Osteocyte (in vitro differentiated cells): ENCODE data around the gene ITGB8. TPM values are rescaled to one million over a fixed set of nuclear protein-coding genes. Genes with fewer than 3 reads are reported as not detected.

Experiments
- DNase-seq: peaks from one replicate; pipeline ENCODE4 v3.0.0; 2021; ENCODE audit warnings: mixed read lengths; ENCODE audit not compliant: unreplicated experiment; ENCODE audit errors: extremely low spot score
- H3K27ac Mint-ChIP-seq: one replicate; pipeline ENCODE4 v1.8.0; 2021; ENCODE audit warnings: mild to moderate bottlenecking, mixed read lengths; ENCODE audit not compliant: unreplicated experiment
- H3K27me3 Mint-ChIP-seq: one replicate; pipeline ENCODE4 v1.8.0; 2021; ENCODE audit warnings: mixed read lengths; ENCODE audit not compliant: unreplicated experiment
- H3K36me3 Mint-ChIP-seq: one replicate; pipeline ENCODE4 v1.8.0; 2021; ENCODE audit warnings: mixed read lengths; ENCODE audit not compliant: unreplicated experiment
- H3K4me1 Mint-ChIP-seq: one replicate; pipeline ENCODE4 v1.8.0; 2021; ENCODE audit warnings: mixed read lengths; ENCODE audit not compliant: unreplicated experiment
- H3K4me3 Mint-ChIP-seq: one replicate; pipeline ENCODE4 v1.8.0; 2021; ENCODE audit warnings: mild to moderate bottlenecking, moderate library complexity, mixed read lengths; ENCODE audit not compliant: unreplicated experiment
- H3K9me3 Mint-ChIP-seq: one replicate; pipeline ENCODE4 v1.8.0; 2021; ENCODE audit warnings: mixed read lengths; ENCODE audit not compliant: unreplicated experiment
- total RNA-seq: library from RNA; stranded (reverse); gene quantifications from 2 replicates; pipeline ENCODE4 v1.2.1, GENCODE V29; 2021
- TF ChIP-seq, protein P1 (sequence below): fragments of 200-600 bp; sonication (generic); IDR thresholded peaks from 2 replicates; pipeline ENCODE4 v1.5.0; 2021; ENCODE audit warnings: antibody characterized with exemption, mild to moderate bottlenecking, moderate library complexity

The ITGB8 gene
- total RNA-seq, 1 donor from 2014 or later = 2.4 TPM

DNA sequence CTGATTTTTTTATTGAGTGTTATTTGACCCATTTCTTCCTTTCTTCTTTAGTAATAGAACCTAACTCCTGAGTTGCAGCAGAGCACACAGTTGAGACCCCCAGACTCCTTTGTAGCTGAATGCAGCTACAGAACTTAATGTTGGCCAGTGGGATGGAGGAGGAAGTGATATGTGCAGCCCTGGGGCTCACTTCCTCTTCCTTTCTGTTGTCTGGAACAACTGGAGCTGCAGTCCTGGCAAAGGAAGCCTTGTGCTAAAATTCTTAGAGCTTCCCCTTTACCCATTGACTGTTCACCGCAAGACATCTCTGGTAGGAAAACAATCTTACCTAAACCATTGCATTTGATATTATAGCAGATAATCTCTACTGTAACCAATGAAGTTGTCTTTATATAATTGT lies 86.6 kb downstream of the ITGB8 start:
- H3K27me3 Mint-ChIP-seq = no peaks in the 10 kb centered on the region
- H3K4me1 Mint-ChIP-seq = no peaks in the 10 kb centered on the region
- H3K4me3 Mint-ChIP-seq = no peak overlapping the region
- TF ChIP-seq, protein P1, sequence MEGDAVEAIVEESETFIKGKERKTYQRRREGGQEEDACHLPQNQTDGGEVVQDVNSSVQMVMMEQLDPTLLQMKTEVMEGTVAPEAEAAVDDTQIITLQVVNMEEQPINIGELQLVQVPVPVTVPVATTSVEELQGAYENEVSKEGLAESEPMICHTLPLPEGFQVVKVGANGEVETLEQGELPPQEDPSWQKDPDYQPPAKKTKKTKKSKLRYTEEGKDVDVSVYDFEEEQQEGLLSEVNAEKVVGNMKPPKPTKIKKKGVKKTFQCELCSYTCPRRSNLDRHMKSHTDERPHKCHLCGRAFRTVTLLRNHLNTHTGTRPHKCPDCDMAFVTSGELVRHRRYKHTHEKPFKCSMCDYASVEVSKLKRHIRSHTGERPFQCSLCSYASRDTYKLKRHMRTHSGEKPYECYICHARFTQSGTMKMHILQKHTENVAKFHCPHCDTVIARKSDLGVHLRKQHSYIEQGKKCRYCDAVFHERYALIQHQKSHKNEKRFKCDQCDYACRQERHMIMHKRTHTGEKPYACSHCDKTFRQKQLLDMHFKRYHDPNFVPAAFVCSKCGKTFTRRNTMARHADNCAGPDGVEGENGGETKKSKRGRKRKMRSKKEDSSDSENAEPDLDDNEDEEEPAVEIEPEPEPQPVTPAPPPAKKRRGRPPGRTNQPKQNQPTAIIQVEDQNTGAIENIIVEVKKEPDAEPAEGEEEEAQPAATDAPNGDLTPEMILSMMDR = no peak
- H3K27ac Mint-ChIP-seq = no peak overlapping the region
- H3K9me3 Mint-ChIP-seq = no peaks in the 10 kb centered on the region
- H3K36me3 Mint-ChIP-seq = no peaks in the 10 kb centered on the region
- no peak for DNase-seq

DNA sequence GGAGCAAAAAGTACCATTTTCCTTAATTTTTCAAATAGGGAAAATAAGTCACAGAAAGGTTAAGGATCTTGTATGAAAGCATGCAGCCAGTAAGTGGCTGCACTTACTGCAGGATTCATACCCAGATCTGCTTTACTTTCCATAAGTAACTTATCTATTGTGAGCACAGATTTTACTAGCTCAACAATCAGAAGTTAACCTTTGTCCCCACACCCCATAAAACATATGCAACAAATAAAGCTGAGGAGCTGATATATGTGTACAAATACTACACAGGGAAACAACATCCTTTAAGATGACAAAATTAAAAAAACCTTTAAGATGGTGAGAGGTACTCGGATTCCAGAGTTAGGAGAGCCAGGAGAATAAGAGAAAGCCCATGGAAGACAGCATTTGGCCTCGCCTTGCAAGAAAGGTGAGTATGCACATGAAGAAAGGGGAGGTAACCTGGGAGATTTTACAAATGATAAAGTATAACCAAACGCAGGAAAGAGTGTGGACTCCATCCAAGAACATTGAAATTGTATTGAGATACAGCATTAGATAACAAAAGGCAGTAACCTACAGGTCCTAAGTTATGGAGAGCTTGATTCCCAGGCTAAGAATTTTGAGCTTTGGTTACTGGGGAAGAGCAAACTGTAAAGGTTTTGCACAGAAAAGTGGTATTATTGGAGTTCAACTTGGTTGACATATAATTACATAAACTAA lies 87.1 kb downstream of the ITGB8 start:
- no peak overlapping the region for H3K27ac Mint-ChIP-seq
- H3K4me1 Mint-ChIP-seq = no peaks in the 10 kb centered on the region
- no peaks in the 10 kb centered on the region for H3K9me3 Mint-ChIP-seq
- no peak overlapping the region for H3K4me3 Mint-ChIP-seq
- H3K27me3 Mint-ChIP-seq = no peaks in the 10 kb centered on the region
- TF ChIP-seq, protein P1 = no peak
- H3K36me3 Mint-ChIP-seq = no peaks in the 10 kb centered on the region
- DNase-seq = no peak

DNA sequence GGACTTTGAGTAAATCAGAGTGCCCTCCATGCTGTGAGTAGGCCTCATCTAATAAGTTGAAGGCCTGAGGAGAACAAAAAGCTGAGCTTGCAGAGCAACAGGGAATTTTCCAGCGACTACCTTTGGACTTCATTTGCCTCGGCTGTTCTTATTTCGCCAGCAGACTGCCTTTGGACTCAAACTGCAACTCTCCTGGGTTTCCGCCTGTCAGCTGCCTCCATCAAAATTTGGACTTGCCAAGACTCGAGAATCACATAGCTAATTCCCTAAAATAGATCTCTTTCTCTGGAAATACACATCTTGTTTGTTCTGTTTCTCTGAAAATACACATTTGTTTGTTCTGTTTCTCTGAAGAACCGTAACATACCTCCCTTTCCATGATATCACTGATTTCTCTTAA lies 93.8 kb downstream of the ITGB8 start:
- no peaks in the 10 kb centered on the region for H3K9me3 Mint-ChIP-seq
- TF ChIP-seq, protein P1 = no peak
- no peaks in the 10 kb centered on the region for H3K4me1 Mint-ChIP-seq
- no peak overlapping the region for H3K4me3 Mint-ChIP-seq
- H3K27me3 Mint-ChIP-seq = peaks cover 9% of the 10 kb centered on the region
- no peak for DNase-seq
- H3K27ac Mint-ChIP-seq = no peak overlapping the region
- no peaks in the 10 kb centered on the region for H3K36me3 Mint-ChIP-seq

DNA sequence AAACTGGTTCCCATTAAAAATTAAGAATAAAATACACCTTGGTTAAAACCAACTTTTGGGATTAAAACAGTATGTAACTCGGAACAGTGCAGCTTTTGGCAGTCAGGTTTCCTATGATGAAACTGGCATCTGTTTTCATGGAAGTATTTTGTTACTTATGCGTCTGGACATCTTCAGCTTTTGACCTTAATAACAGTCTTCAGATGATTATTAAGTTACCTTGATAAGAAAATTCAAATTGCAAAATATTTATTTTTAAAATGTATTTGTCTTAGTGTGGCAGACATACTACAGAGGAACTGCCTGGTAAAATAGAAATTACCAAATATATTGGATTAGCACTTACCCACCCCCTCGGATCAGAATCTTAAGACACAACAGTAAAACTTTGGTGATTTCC lies 100.0 kb downstream of the ITGB8 start:
- TF ChIP-seq, protein P1 = no peak
- no peak overlapping the region for H3K4me3 Mint-ChIP-seq

DNA sequence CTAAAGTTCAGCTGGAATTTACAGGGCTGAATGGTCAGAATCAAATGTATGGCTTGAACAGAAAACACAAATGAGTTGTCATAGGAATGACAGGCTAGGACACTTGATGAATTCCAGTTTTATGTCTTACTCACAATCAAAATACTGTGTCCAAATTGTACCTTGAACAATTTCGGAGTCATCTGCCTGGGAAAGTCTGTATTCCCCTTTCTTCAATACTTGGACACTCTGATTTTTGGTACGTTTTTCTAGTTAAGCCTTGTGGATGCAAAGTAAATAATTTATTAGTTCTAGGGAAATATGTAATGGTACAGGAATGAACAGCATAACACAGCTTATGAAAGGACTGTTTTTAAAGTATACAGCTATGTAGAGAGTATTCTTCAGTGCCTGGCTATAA lies 100.4 kb downstream of the ITGB8 start:
- H3K9me3 Mint-ChIP-seq = no peaks in the 10 kb centered on the region
- H3K4me1 Mint-ChIP-seq = no peaks in the 10 kb centered on the region
- no peak overlapping the region for H3K27ac Mint-ChIP-seq
- TF ChIP-seq, protein P1 = no peak
- H3K27me3 Mint-ChIP-seq = peaks cover 18% of the 10 kb centered on the region
- no peak overlapping the region for H3K4me3 Mint-ChIP-seq
- no peaks in the 10 kb centered on the region for H3K36me3 Mint-ChIP-seq
- no peak for DNase-seq

More for the DNA sequence above, 100.0 kb downstream of the ITGB8 start:
- peaks cover 18% of the 10 kb centered on the region for H3K27me3 Mint-ChIP-seq
- no peaks in the 10 kb centered on the region for H3K9me3 Mint-ChIP-seq
- no peaks in the 10 kb centered on the region for H3K36me3 Mint-ChIP-seq
- DNase-seq = no peak
- no peak overlapping the region for H3K27ac Mint-ChIP-seq
- no peaks in the 10 kb centered on the region for H3K4me1 Mint-ChIP-seq
